Choroid plexus epithelial cell (primary cell): Measurements from ENCODE around the gene OTOR.
A peak's percentile ranks its signal among the peaks of the same experiment; 100 is the strongest.

Experiments used
- DNase-seq: peaks from one replicate; pipeline ENCODE4 v3.0.0-alpha.2; 2010; ENCODE audit warnings: low read depth
- H3K4me3 ChIP-seq: 2 replicates; pipeline ENCODE4 v1.5.1; 2011; ENCODE audit warnings: low read depth, mild to moderate bottlenecking, control low read depth, low read length, moderate library complexity
- CTCF ChIP-seq: conservative IDR thresholded peaks from 2 replicates; pipeline ENCODE4 v1.5.1; 2011; ENCODE audit warnings: low read depth, mild to moderate bottlenecking, control low read depth, inconsistent platforms, low read length, moderate library complexity

OTOR gene

DNA sequence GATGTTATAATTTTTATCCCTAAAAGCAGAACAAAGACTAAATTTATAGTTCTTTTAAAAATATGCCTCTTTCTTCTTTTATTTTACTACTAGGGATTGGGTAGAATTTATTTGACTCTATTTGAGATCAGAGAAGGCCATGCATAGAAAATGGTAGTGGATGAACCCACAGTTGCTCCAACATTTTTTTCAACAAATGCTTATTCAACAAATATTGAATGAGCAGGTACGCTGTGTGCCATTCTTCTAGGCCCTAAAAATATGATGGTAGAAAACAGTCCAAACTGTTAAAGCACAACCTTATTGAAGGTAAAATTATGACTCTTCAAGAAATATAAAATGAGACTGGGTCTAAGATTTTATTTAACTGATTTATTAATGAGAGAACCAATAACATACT is 30.0 kb downstream of the OTOR start:
- TF ChIP-seq CTCF, result no peak
- H3K4me3 ChIP-seq, result no peak overlapping the region
- no peak for DNase-seq

DNA sequence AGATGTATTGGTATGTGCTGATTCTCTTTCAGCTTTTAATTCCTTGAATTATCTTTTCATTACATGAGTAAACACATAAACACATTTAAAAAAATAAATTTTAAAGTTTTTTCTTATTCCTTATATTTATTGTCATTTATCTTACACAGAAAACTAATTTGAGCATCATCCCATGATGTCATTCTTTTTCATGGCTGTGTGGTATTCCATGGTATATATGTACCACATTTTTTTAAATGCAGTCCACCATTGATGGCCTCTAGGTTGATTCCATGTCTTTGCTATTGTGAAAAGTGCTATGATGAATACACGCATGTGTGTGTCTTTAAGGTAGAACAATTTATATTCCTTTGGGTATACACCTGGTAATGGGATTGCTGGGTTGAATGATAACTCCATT is 33.3 kb downstream of the OTOR start:
- H3K4me3 ChIP-seq, result no peak overlapping the region
- no peak for TF ChIP-seq CTCF
- no peak for DNase-seq

DNA sequence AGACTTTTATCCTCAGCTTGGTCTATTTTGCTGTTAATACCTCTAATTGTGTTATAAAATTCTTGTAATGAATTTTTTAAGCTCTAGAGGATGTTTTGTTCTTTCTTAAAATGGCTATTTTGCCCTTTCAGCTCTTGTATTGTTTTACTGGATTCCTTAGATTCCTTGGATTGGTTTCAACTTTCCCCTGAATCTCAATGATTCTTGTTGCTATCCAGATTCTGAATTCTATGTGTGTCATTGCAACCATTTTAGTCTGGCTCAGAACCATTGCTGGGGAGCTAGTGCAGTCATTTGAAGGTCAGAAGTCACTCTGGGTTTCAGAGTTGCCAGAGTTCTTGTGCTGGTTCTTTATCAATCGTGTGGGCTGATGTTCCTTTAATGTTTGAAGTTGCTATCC is 37.1 kb downstream of the OTOR start:
- TF ChIP-seq CTCF, result no peak
- peak; percentile 54 for DNase-seq
- no peak overlapping the region for H3K4me3 ChIP-seq
